ENCODE results near the gene ZNF716. TPM values are rescaled to one million over a fixed set of nuclear protein-coding genes. Genes with fewer than 3 reads are reported as not detected.
"Not testable (repeated sequence)": the region's sequence is repeated elsewhere in the genome, so short reads cannot be mapped to it uniquely, and the experiment has no call there.

ZNF716 gene
- total RNA-seq, 2 donors from 2014 or later, result not detected

GRCh38 chr7:57427594-57427993 is 22.4 kb upstream of the ZNF716 start:
- no peak overlapping the region for H3K4me3 ChIP-seq
- H3K9me3 ChIP-seq, result no peaks in the 10 kb centered on the region
- TF ChIP-seq, protein P1, sequence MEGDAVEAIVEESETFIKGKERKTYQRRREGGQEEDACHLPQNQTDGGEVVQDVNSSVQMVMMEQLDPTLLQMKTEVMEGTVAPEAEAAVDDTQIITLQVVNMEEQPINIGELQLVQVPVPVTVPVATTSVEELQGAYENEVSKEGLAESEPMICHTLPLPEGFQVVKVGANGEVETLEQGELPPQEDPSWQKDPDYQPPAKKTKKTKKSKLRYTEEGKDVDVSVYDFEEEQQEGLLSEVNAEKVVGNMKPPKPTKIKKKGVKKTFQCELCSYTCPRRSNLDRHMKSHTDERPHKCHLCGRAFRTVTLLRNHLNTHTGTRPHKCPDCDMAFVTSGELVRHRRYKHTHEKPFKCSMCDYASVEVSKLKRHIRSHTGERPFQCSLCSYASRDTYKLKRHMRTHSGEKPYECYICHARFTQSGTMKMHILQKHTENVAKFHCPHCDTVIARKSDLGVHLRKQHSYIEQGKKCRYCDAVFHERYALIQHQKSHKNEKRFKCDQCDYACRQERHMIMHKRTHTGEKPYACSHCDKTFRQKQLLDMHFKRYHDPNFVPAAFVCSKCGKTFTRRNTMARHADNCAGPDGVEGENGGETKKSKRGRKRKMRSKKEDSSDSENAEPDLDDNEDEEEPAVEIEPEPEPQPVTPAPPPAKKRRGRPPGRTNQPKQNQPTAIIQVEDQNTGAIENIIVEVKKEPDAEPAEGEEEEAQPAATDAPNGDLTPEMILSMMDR (IDR thresholded peaks at IDR 0.05), result no peak
- H3K36me3 ChIP-seq, result no peaks in the 10 kb centered on the region
- H3K27me3 ChIP-seq, result no peaks in the 10 kb centered on the region
- H3K4me1 ChIP-seq, result no peaks in the 10 kb centered on the region
- no peak for DNase-seq (ENCODE audit: low spot score)
- no peak overlapping the region for H3K27ac ChIP-seq

DNA sequence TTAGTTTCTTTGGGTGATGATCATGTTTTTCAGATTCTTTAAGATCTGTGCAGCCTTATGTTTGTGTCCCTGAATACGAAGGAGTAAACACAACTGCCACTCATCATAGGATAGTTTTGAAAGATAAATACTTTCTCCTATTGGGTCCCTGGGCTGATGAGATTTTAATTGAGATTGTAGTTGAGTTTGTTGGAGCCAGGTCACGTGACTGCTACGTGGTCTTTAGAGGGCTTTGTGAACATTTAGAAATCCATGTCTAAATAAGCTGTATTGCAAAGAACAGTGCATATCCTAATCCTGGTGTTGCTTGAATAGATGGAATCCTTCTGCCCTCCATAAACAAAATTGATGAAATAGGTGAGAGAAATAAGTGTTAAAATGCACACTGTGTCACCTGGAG is 17.4 kb upstream of the ZNF716 start:
- DNase-seq (ENCODE audit: low spot score), result no peak
- Histone ChIP-seq H3K36me3 (no peaks in the 10 kb centered on the region), H3K4me3 (no peak overlapping the region), H3K9me3 (no peaks in the 10 kb centered on the region), H3K27ac (no peak overlapping the region), H3K4me1 (no peaks in the 10 kb centered on the region), H3K27me3 (no peaks in the 10 kb centered on the region)
- TF ChIP-seq, protein P1 (IDR thresholded peaks at IDR 0.05), result no peak

GRCh38 chr7:57437581-57437980 is 12.4 kb upstream of the ZNF716 start:
- TF ChIP-seq, protein P1 (IDR thresholded peaks at IDR 0.05), result no peak
- H3K9me3 ChIP-seq, result no peaks in the 10 kb centered on the region
- no peak overlapping the region for H3K4me3 ChIP-seq
- H3K4me1 ChIP-seq, result no peaks in the 10 kb centered on the region
- no peak for DNase-seq (ENCODE audit: low spot score)
- H3K27me3 ChIP-seq, result no peaks in the 10 kb centered on the region
- H3K27ac ChIP-seq, result no peak overlapping the region
- H3K36me3 ChIP-seq, result no peaks in the 10 kb centered on the region

DNA sequence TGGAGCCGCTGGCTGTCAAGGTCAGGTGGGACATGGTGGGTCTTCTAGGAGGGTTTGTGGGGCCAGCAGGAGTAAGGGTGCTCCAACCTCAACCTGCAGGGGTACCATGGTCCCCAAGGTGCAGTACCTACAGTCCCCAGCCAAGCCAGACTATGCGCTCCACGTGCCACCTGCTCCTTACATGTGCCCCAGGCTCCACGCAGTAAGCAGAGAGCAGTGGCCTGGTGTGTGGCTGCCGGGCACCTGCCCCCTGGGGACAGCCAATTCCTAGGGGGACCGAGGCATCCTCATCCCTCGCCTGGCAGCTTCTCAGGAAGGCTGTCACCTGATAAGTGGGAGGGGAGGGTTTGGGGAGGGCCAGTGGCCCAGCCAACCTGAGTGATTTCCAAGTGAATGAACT is 11.7 kb upstream of the ZNF716 start:
- no peak overlapping the region for H3K4me3 ChIP-seq
- H3K27ac ChIP-seq, result no peak overlapping the region
- H3K27me3 ChIP-seq, result no peaks in the 10 kb centered on the region
- TF ChIP-seq, protein P1 (IDR thresholded peaks at IDR 0.05), result no peak
- no peaks in the 10 kb centered on the region for H3K4me1 ChIP-seq
- DNase-seq (ENCODE audit: low spot score), result no peak
- H3K9me3 ChIP-seq, result no peaks in the 10 kb centered on the region
- H3K36me3 ChIP-seq, result no peaks in the 10 kb centered on the region

- TF ChIP-seq, protein P1 (IDR thresholded peaks at IDR 0.05), result no peak
- H3K4me1 ChIP-seq, result no peaks in the 10 kb centered on the region
- H3K27ac ChIP-seq, result no peak overlapping the region
- H3K9me3 ChIP-seq, result no peaks in the 10 kb centered on the region
- DNase-seq (ENCODE audit: low spot score), result no peak
- no peaks in the 10 kb centered on the region for H3K27me3 ChIP-seq
- no peak overlapping the region for H3K4me3 ChIP-seq
- no peaks in the 10 kb centered on the region for H3K36me3 ChIP-seq
Observed at GRCh38 chr7:57443567-57443966, 6.4 kb upstream of the ZNF716 start.

GRCh38 chr7:57469186-57469828 is 19.3 kb downstream of the ZNF716 start:
- H3K9me3 ChIP-seq, result peaks cover 17 to 83% of the 10 kb centered on the region in 2 donors
- not testable (repeated sequence) for H3K27ac ChIP-seq; H3K36me3 ChIP-seq; H3K4me1 ChIP-seq; H3K27me3 ChIP-seq; DNase-seq (ENCODE audit: low spot score); H3K4me3 ChIP-seq

- H3K9me3 ChIP-seq; DNase-seq (ENCODE audit: low spot score); H3K4me1 ChIP-seq; H3K36me3 ChIP-seq; H3K4me3 ChIP-seq; H3K27me3 ChIP-seq; H3K27ac ChIP-seq: not testable (repeated sequence)
Observed at GRCh38 chr7:57480304-57480703, 30.3 kb downstream of the ZNF716 start.

GRCh38 chr7:57485022-57485421 is 35.0 kb downstream of the ZNF716 start:
- not testable (repeated sequence) for DNase-seq (ENCODE audit: low spot score); H3K27me3 ChIP-seq; H3K4me3 ChIP-seq; H3K4me1 ChIP-seq; H3K36me3 ChIP-seq; H3K27ac ChIP-seq
- peaks cover 0 to 43% of the 10 kb centered on the region in 2 donors for H3K9me3 ChIP-seq
